Caki2 (cell line): ENCODE measurements around the gene PLCD3. TPM values are rescaled to one million over a fixed set of nuclear protein-coding genes. Genes with fewer than 3 reads are reported as not detected.

ENCODE experiments used
- DNase-seq: peaks from one replicate; pipeline ENCODE4 v3.0.0-alpha.2; 2015; ENCODE audit warnings: low read depth
- in situ Hi-C: cut with HindIII; loops from 2 replicates; pipeline ENCODE4 v1.10.0; 2016; ENCODE audit warnings: low sequenced_read_pairs, low pct_unique_long_range_greater_than_20kb, mixed read lengths
- total RNA-seq: library from RNA; depleted of rRNA; stranded (reverse); fragments of >200 nt; shearing (Covaris generic); gene quantifications from 2 replicates; pipeline ENCODE4 v1.2.3, GENCODE V29; 2014; ENCODE audit warnings: low replicate concordance

The PLCD3 gene
- total RNA-seq, 1 experiment from 2014 or later = 74.9 TPM

- no peak for DNase-seq
These were observed 18.8 kb upstream of the PLCD3 start for GRCh38 chr17:45150911-45151809.

GRCh38 chr17:45149669-45150664 lies 17.7 kb upstream of the PLCD3 start:
- in situ Hi-C loops = loop anchor here (10.0 kb wide), 1 partner anchor 165 kb away; the partner anchor contains the start of gene MAP3K14

More at GRCh38 chr17:45150911-45151809, 18.8 kb upstream of the PLCD3 start:
- in situ Hi-C loops = loop anchor here (10.0 kb wide), 1 partner anchor 164 kb away; the partner anchor contains the start of gene MAP3K14

GRCh38 chr17:45149037-45149668 lies 16.8 kb upstream of the PLCD3 start:
- in situ Hi-C loops = no loop called here
- DNase-seq = peak; percentile 88

More at GRCh38 chr17:45149669-45150664, 17.7 kb upstream of the PLCD3 start:
- no peak for DNase-seq

GRCh38 chr17:45148183-45149036 lies 16.1 kb upstream of the PLCD3 start, which contains the start of gene HEXIM1:
HEXIM1 (plus strand) TSS chr17:45148475; CDS start chr17:45149191, 716 bp downstream.
- in situ Hi-C loops = no loop called here
- DNase-seq = peak; percentile 100

- in situ Hi-C loops = no loop called here
- peak; percentile 90 for DNase-seq
These were observed 15.4 kb upstream of the PLCD3 start for GRCh38 chr17:45147581-45148182.

GRCh38 chr17:45146890-45147580 lies 14.7 kb upstream of the PLCD3 start:
- in situ Hi-C loops = no loop called here
- DNase-seq = peak; percentile 85

- no peak for DNase-seq
These were observed 14.2 kb upstream of the PLCD3 start for GRCh38 chr17:45146592-45146889.

GRCh38 chr17:45146166-45146565 lies 13.9 kb upstream of the PLCD3 start:
- in situ Hi-C loops = no loop called here
- no peak for DNase-seq

More at GRCh38 chr17:45146592-45146889, 14.2 kb upstream of the PLCD3 start:
- in situ Hi-C loops = no loop called here

GRCh38 chr17:45145035-45145389 lies 12.7 kb upstream of the PLCD3 start:
- no peak for DNase-seq
- in situ Hi-C loops = no loop called here

GRCh38 chr17:45144199-45145034 lies 12.1 kb upstream of the PLCD3 start:
- no peak for DNase-seq
- in situ Hi-C loops = no loop called here

- in situ Hi-C loops = no loop called here
These were observed 11.5 kb upstream of the PLCD3 start for GRCh38 chr17:45143767-45144198.

GRCh38 chr17:45143094-45143670 lies 10.9 kb upstream of the PLCD3 start:
- DNase-seq = no peak
- in situ Hi-C loops = no loop called here

More at GRCh38 chr17:45143767-45144198, 11.5 kb upstream of the PLCD3 start:
- no peak for DNase-seq

- in situ Hi-C loops = no loop called here
- no peak for DNase-seq
These were observed 7.2 kb upstream of the PLCD3 start for GRCh38 chr17:45139533-45139920.

GRCh38 chr17:45138911-45139532 lies 6.7 kb upstream of the PLCD3 start:
- no peak for DNase-seq
- in situ Hi-C loops = no loop called here
